DMS153 (cell line): ENCODE results near the gene CACNA2D2.

Experiments used
- DNase-seq: peaks from one replicate; lab custom pipeline; 2025; lab: John Stamatoyannopoulos, UW

Gene CACNA2D2

GRCh38 chr3:50503504-50504342 lies at the start of gene CACNA2D2:
TSS of gene CACNA2D2 (minus strand) at chr3:50503634. CDS start at chr3:50503423, 211 bp downstream.
- DNase-seq, result no peak

- DNase-seq, result no peak
Observed at GRCh38 chr3:50552598-50552997, 49.2 kb upstream of the CACNA2D2 start.

GRCh38 chr3:50551681-50552435 lies 48.4 kb upstream of the CACNA2D2 start:
- no peak for DNase-seq

GRCh38 chr3:50551054-50551659 lies 47.7 kb upstream of the CACNA2D2 start:
- no peak for DNase-seq

GRCh38 chr3:50550079-50550736 lies 46.8 kb upstream of the CACNA2D2 start:
- DNase-seq, result no peak

- DNase-seq, result no peak
Observed at GRCh38 chr3:50549226-50549625, 45.8 kb upstream of the CACNA2D2 start.

GRCh38 chr3:50545781-50546180 lies 42.3 kb upstream of the CACNA2D2 start:
- no peak for DNase-seq

- no peak for DNase-seq
Observed at GRCh38 chr3:50542177-50543034, 39.0 kb upstream of the CACNA2D2 start.

- no peak for DNase-seq
Observed at GRCh38 chr3:50539356-50540286, 36.2 kb upstream of the CACNA2D2 start.

GRCh38 chr3:50537421-50538129 lies 34.1 kb upstream of the CACNA2D2 start:
- no peak for DNase-seq

GRCh38 chr3:50536471-50537180 lies 33.2 kb upstream of the CACNA2D2 start:
- no peak for DNase-seq

GRCh38 chr3:50534681-50535330 lies 31.4 kb upstream of the CACNA2D2 start:
- no peak for DNase-seq

GRCh38 chr3:50533807-50534461 lies 30.5 kb upstream of the CACNA2D2 start:
- DNase-seq, result no peak

GRCh38 chr3:50533316-50533715 lies 29.9 kb upstream of the CACNA2D2 start:
- DNase-seq, result no peak

GRCh38 chr3:50532062-50532705 lies 28.8 kb upstream of the CACNA2D2 start:
- DNase-seq, result no peak

GRCh38 chr3:50531201-50531600 lies 27.8 kb upstream of the CACNA2D2 start:
- DNase-seq, result no peak
